GM19351 (cell line): ENCODE results near the gene SIRPG.
"Not testable (repeated sequence)": the region's sequence is repeated elsewhere in the genome, so short reads cannot be mapped to it uniquely, and the experiment has no call there.

Experiments
- ATAC-seq: cut with Tn5 transposase; IDR thresholded peaks from one replicate; pipeline ENCODE4 v1.9.1; 2021; ENCODE audit warnings: mild to moderate bottlenecking, moderate library complexity; ENCODE audit not compliant: unreplicated experiment

The SIRPG gene

DNA sequence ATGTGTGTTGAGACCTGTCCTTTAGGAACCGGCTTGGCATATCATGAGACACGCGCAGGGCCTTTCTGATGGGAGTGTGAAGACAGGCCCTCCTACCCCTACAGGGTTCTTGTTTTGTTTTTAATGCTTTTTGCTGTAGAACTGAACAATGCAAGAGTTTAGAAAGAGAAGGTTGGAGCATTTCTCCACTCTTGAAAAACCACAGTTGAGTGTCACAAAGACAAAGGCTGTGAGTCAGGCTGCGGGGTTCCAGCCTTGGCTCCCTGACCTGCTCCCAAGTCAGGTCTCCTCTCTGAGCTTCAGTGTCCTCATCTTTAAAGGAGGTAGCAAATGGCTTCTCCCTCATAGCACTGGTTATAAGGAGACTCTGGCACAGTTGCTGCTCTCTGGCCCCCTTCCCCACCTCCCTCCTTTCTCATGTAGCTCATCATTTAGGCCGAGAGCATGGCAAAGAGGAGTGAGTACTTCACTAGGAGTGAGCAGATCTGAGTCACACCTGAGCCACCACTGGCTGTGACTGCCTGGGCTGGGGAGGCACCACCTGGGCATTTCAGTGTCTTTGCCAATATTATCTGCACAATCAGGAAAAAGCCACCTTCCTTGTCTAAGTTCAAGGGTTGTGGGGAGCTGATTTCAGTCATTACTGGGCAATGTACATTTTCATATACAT, 48.8 kb downstream of the SIRPG start:
- not testable (repeated sequence) for ATAC-seq

DNA sequence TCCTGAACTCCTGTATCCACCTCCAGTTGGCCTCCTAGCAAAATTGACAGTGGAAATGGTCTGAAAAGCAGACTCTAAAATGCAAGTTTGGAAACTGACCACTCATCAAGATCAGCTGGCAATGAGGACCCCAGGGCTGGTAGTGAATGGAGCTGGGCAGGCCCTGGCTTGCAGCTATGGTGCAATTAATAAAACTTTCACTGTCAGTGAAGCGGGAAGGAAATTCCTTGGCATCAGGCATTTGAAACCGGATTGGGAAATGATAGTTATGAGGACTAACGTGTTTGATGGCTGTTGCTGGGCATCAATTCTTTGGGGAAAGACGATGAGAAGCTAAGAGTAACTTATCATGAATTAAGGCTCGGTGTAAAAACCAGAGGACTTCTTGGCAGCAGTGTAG, 56.8 kb downstream of the SIRPG start:
- no peak for ATAC-seq

DNA sequence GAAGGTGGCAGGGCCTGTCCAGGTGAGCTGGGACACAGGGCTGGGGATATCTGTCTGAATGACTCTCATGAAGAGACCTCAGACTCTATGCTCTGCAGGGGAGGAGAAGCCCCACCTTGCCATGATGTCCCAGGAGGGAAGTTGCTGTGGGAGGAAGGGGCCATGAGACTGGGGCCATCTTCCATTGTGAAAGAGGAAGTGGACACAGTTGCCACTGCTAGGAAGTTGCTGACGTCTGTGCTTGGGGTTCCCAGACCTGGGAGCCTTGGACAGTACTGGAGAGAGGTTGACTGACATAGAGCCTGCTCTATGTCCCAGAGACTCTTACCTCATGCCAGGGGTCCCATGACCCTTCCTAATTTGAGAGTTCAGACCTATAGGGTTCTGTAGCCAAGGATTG, 62.2 kb downstream of the SIRPG start:
- no peak for ATAC-seq

DNA sequence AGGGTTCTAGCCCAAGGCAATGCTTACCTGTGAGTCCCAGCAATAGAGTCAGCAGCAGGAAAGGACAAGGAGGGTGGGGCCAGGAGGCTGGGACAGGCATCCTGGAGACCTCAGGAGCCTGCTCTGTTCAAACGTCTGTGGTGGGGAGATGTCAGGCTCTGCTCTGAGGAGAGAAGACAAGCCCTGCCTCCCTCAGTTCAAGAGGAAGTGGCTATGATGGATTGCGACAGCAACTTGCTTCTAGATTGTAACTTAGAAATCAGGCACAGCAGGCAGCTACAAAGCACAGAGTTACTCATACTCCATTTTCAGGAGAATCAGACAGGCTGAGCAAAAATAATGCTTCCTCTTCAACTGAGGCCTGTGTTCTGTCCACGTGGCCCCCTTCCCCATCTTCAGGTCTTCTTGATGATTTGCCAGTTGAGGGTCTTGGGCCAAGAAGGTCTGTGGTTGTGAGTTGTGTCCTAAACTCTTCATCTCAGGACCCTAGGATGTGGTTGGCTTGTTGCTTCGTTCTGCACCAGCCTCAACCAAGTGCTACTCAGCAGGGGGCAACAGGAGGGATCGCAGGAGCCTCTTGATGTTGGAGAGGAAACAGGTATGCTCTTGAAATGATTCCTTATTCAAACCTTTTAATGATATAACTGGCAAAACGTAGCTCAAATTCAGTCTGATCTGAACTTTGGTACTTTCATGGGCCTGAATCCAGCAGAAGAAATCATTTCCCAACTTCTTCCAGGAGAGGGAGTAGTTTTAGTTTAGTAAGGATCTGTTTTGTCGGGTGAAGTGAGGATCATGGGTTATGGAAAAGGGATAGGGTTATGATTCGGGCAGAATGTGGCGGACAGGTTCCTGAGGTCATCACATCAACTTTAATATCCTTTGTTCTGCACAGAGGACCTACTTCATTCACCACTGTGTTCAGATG, 68.8 kb downstream of the SIRPG start:
- no peak for ATAC-seq

DNA sequence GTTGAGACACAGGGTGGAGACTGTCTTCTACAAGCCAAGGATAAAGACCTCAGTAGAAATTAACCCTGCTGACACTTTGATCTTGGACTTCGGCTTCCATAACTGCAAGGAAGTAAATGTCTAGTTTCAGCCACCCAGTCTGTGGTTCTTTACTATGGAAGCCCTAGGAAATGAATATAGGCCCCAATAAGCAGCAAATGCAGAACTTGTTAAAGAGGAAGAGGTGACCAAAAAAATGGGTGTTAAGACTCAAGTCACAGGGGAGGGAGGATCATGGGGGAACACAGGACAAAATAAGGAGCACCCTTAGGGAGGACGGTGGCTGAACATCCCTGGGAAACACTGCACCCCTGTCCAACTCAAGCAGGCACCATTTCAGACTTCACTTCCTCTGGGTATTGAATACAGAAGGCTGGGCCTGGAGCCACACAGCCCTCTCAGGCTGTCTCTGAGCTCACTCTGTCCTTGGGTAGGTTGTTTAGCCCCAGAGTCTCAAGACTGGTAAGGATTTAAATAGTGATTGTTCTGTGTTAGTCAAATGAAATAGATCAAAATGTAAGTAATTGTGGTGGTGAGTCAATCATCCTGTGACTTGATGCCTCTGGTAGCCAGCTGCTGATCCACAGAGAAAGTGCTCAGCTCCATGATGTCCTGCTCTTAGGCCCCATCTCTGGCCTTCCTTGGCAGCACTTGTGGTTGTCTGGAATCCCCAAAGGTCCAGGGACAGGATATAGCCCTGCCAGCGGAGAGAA, 69.6 kb downstream of the SIRPG start:
- no peak for ATAC-seq

DNA sequence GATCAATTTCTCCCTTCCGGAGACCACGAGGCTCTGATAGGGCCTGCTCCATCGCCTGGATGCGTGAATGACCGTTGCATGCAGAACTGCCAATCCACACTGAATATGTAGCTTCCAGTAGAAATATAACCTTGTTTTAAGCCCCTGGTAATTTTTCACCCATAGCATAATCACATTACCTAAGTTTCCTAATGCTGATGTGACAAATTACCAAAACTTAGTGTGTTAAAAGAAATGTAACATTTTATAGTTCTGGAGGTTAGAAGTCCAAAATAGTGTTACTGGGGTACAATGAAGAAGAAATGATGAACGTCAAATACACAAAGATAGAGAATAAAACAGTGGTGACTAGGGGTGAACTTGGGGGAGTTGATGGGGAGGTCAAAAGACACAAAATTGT, 78.1 kb downstream of the SIRPG start:
- ATAC-seq = no peak
